HepG2 (cell line): ENCODE results near the gene ALG8. TPM values are rescaled to one million over a fixed set of nuclear protein-coding genes. Genes with fewer than 3 reads are reported as not detected.

Experiments
- DZIP1 ChIP-seq: sonication (generic); formaldehyde crosslinking; IDR thresholded peaks from 2 replicates; pipeline ENCODE4 v1.5.0; 2020; ENCODE audit warnings: mild to moderate bottlenecking, missing genetic modification reagents
- HNRNPH1 ChIP-seq: fragments of 200-400 bp; formaldehyde crosslinking; optimal IDR thresholded peaks from 2 replicates; pipeline ENCODE3; 2017; ENCODE audit warnings: mild to moderate bottlenecking, low read depth, low read length
- IKZF5 ChIP-seq: IDR thresholded peaks from 2 replicates; pipeline ENCODE4 v1.6.1; 2018; ENCODE audit warnings: missing genetic modification reagents, mild to moderate bottlenecking, missing compliant biosample characterization
- ISL2 ChIP-seq: sonication (generic); formaldehyde crosslinking; IDR thresholded peaks from 2 replicates; pipeline ENCODE4 v1.5.0; 2020; ENCODE audit warnings: missing genetic modification reagents
- TCF12 ChIP-seq, 2 experiments: fragments of 450-650 bp in 1 of 2; sonication (generic) in 1 of 2; formaldehyde crosslinking in 1 of 2; IDR thresholded peaks; 2 replicates each; pipeline versions ENCODE4 v1.6.1 to v1.8.0; 2017 to 2022; ENCODE audit warnings: antibody characterized with exemption in 1 of 2, mild to moderate bottlenecking in 1 of 2, missing genetic modification reagents in 1 of 2, moderate library complexity in 1 of 2
- ZBED4 ChIP-seq: sonication (generic); formaldehyde crosslinking; IDR thresholded peaks from 2 replicates; pipeline ENCODE4 v1.4.0; 2020; ENCODE audit warnings: missing genetic modification reagents, borderline replicate concordance
- ZFP37 ChIP-seq: sonication (generic); formaldehyde crosslinking; IDR thresholded peaks from 2 replicates; pipeline ENCODE4 v1.4.0; 2020; ENCODE audit warnings: missing genetic modification reagents, borderline replicate concordance
- ZIK1 ChIP-seq: sonication (generic); formaldehyde crosslinking; IDR thresholded peaks from 2 replicates; pipeline ENCODE4 v1.5.0; 2020; ENCODE audit warnings: mild to moderate bottlenecking, low read depth, missing genetic modification reagents, borderline replicate concordance
- ZNF609 ChIP-seq: sonication (generic); formaldehyde crosslinking; IDR thresholded peaks from 2 replicates; pipeline ENCODE4 v1.4.0; 2020; ENCODE audit warnings: mild to moderate bottlenecking, missing genetic modification reagents, borderline replicate concordance
- ZSCAN20 ChIP-seq: sonication (generic); formaldehyde crosslinking; IDR thresholded peaks from 2 replicates; pipeline ENCODE4 v1.4.0; 2020; ENCODE audit warnings: missing genetic modification reagents, mild to moderate bottlenecking, borderline replicate concordance
- ZSCAN9 ChIP-seq: IDR thresholded peaks from 2 replicates; pipeline ENCODE4 v1.6.1; 2016; ENCODE audit warnings: borderline replicate concordance
- ZXDC ChIP-seq: sonication (generic); formaldehyde crosslinking; IDR thresholded peaks from 2 replicates; pipeline ENCODE4 v1.5.0; 2020; ENCODE audit warnings: mild to moderate bottlenecking, missing genetic modification reagents
- polyA plus RNA-seq, 8 experiments: library from polyadenylated mRNA; depleted of rRNA in 3 of 8; stranded (reverse) in 7 of 8; unstranded in 1 of 8; fragments of >200 nt; fragmentation: Illumina TruSeq in 4 of 8; extraction: Trizol in 4 of 8; gene quantifications; 2 replicates each; pipeline versions ENCODE4 v1.2.1 to v1.2.3, GENCODE V29; 2011 to 2016; ENCODE audit warnings: low read depth in 4 of 8, missing spikeins in 1 of 8, mixed read lengths in 1 of 8; ENCODE audit not compliant: insufficient read depth in 1 of 8
- total RNA-seq, 5 experiments: library from RNA; depleted of rRNA; stranded (reverse); fragments of >200 nt; fragmentation: Illumina TruSeq; extraction: Trizol; gene quantifications; 2 replicates each; pipeline ENCODE4 v1.2.3, GENCODE V29; 2016; ENCODE audit warnings: low read depth in 1 of 5

ALG8 gene
- total and polyA plus RNA-seq, 2 of the 13 experiments (the other 11 are each of a cell fraction or from before 2014, with no cell fraction given) = 75.8 to 88.0 TPM

- no peak for TF ChIP-seq ZSCAN20 (CRISPR knock-in tag)
- TF ChIP-seq HNRNPH1 = no peak
- no peak for TF ChIP-seq ZBED4 (CRISPR knock-in tag)
- TF ChIP-seq ZNF609 = no peak
- TF ChIP-seq ZXDC (CRISPR knock-in tag) = no peak
- TF ChIP-seq ZSCAN9 = no peak
- TF ChIP-seq ZFP37 (CRISPR knock-in tag) = no peak
- 0 out of 2 replicates have a peak, but pooled peaks have one; percentile 53 for TF ChIP-seq ISL2 (CRISPR knock-in tag)
- no peak for TF ChIP-seq ZIK1 (CRISPR knock-in tag)
- no peak for TF ChIP-seq DZIP1 (CRISPR knock-in tag)
- TF ChIP-seq TCF12 (IDR thresholded peaks at IDR 0.05) = no peak
- TF ChIP-seq TCF12 (CRISPR knock-in tag; IDR thresholded peaks at IDR 0.05) = no peak
- TF ChIP-seq IKZF5 (CRISPR knock-in tag) = peak; percentile 47; the same call in 1 of the 2 replicates
Measured at GRCh38 chr11:78170874-78171549, 31.6 kb upstream of the ALG8 start (continued).
